Measurements from ENCODE around the gene PLEKHA7. TPM values are rescaled to one million over a fixed set of nuclear protein-coding genes. Genes with fewer than 3 reads are reported as not detected.

PLEKHA7 gene
- total RNA-seq, 2 experiments from 2014 or later, result 0.47 to 0.50 TPM

- H3K4me3 Mint-ChIP-seq, result no peak overlapping the region
- H3K27me3 Mint-ChIP-seq (ENCODE audit: low read depth), result no peaks in the 10 kb centered on the region
- no peaks in the 10 kb centered on the region for H3K9me3 Mint-ChIP-seq (ENCODE audit: insufficient read depth)
- no peaks in the 10 kb centered on the region for H3K36me3 Mint-ChIP-seq (ENCODE audit: low read depth)
- ATAC-seq (no peak), DNase-seq (no peak)
- ChIA-PET POLR2A (no interaction called here), CTCF (interaction anchor here (1.7 kb wide), 1 partner anchor 11 kb away, joined by 5 read pairs; no protein-coding TSS in a partner anchor)
- peaks cover 6% of the 10 kb centered on the region for H3K4me1 Mint-ChIP-seq (ENCODE audit: low read depth)
- H3K27ac Mint-ChIP-seq, result no peak overlapping the region
These were observed 223.6 kb downstream of the PLEKHA7 start for GRCh38 chr11:16790486-16791190.

GRCh38 chr11:16789560-16790485, 224.4 kb downstream of the PLEKHA7 start:
- no peak for ATAC-seq
- ChIA-PET CTCF (interaction anchor here (0.7 to 2.9 kb wide), 5 partner anchors 8 to 129 kb away, joined by 3 to 10 read pairs (median 5); no protein-coding TSS in a partner anchor), POLR2A (no interaction called here)
- no peaks in the 10 kb centered on the region for H3K27me3 Mint-ChIP-seq (ENCODE audit: low read depth)
- DNase-seq, result no peak
- no peaks in the 10 kb centered on the region for H3K9me3 Mint-ChIP-seq (ENCODE audit: insufficient read depth)
- H3K4me3 Mint-ChIP-seq, result no peak overlapping the region
- H3K4me1 Mint-ChIP-seq (ENCODE audit: low read depth), result peaks cover under 1% of the 10 kb centered on the region
- H3K36me3 Mint-ChIP-seq (ENCODE audit: low read depth), result no peaks in the 10 kb centered on the region
- H3K27ac Mint-ChIP-seq, result no peak overlapping the region

DNA sequence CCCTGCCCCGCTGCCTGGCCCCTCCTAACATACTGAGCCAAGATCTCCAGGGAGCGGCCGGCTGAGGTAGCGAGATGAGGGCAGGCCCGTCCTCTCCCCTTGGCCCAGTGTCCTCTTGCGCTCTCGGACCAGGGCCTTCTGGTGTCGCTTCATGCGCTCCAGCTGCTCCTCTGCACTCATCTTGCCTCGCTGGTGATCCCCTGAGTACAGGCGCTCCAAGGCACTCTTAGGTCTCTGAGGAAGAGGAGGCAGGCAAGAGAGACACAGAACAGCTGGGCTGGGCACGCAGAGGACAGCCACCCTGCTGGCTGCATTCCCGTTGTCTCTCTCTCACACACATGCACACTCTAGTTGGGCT, 225.2 kb downstream of the PLEKHA7 start:
- H3K36me3 Mint-ChIP-seq (ENCODE audit: low read depth), result no peaks in the 10 kb centered on the region
- H3K9me3 Mint-ChIP-seq (ENCODE audit: insufficient read depth), result no peaks in the 10 kb centered on the region
- H3K4me1 Mint-ChIP-seq (ENCODE audit: low read depth), result no peaks in the 10 kb centered on the region
- H3K27ac Mint-ChIP-seq, result no peak overlapping the region
- H3K4me3 Mint-ChIP-seq, result no peak overlapping the region
- no peaks in the 10 kb centered on the region for H3K27me3 Mint-ChIP-seq (ENCODE audit: low read depth)
- DNase-seq (no peak), ATAC-seq (no peak)
- CTCF ChIA-PET, result interaction anchor here (0.7 to 2.9 kb wide), 7 partner anchors 9 to 148 kb away, joined by 3 to 10 read pairs (median 5); no protein-coding TSS in a partner anchor
- POLR2A ChIA-PET, result no interaction called here

- H3K4me1 Mint-ChIP-seq (ENCODE audit: low read depth), result no peaks in the 10 kb centered on the region
- H3K27ac Mint-ChIP-seq, result no peak overlapping the region
- peak; percentile 61 for DNase-seq
- no peaks in the 10 kb centered on the region for H3K27me3 Mint-ChIP-seq (ENCODE audit: low read depth)
- H3K4me3 Mint-ChIP-seq, result no peak overlapping the region
- ATAC-seq, result peak; percentile 67
- no peaks in the 10 kb centered on the region for H3K36me3 Mint-ChIP-seq (ENCODE audit: low read depth)
- H3K9me3 Mint-ChIP-seq (ENCODE audit: insufficient read depth), result no peaks in the 10 kb centered on the region
- ChIA-PET CTCF (interaction anchor here (0.6 to 4.5 kb wide), 13 partner anchors 8 to 275 kb away, joined by 3 to 28 read pairs (median 4); no protein-coding TSS in a partner anchor), POLR2A (no interaction called here)
These were observed 225.8 kb downstream of the PLEKHA7 start for GRCh38 chr11:16788141-16789062.

GRCh38 chr11:16787035-16787742, 227.0 kb downstream of the PLEKHA7 start:
- no peaks in the 10 kb centered on the region for H3K9me3 Mint-ChIP-seq (ENCODE audit: insufficient read depth)
- POLR2A ChIA-PET, result no interaction called here
- ATAC-seq, result no peak
- no peaks in the 10 kb centered on the region for H3K4me1 Mint-ChIP-seq (ENCODE audit: low read depth)
- CTCF ChIA-PET, result interaction anchor here (0.9 to 4.5 kb wide), 10 partner anchors 11 to 276 kb away, joined by 3 to 28 read pairs (median 6); no protein-coding TSS in a partner anchor
- H3K27me3 Mint-ChIP-seq (ENCODE audit: low read depth), result no peaks in the 10 kb centered on the region
- H3K27ac Mint-ChIP-seq, result no peak overlapping the region
- DNase-seq, result no peak
- H3K4me3 Mint-ChIP-seq, result no peak overlapping the region
- H3K36me3 Mint-ChIP-seq (ENCODE audit: low read depth), result no peaks in the 10 kb centered on the region

GRCh38 chr11:16786131-16786530, 228.1 kb downstream of the PLEKHA7 start:
- DNase-seq (no peak), ATAC-seq (no peak)
- CTCF ChIA-PET, result interaction anchor here (0.6 to 4.5 kb wide), 22 partner anchors 9 to 292 kb away, joined by 3 to 28 read pairs (median 4); no protein-coding TSS in a partner anchor
- POLR2A ChIA-PET, result no interaction called here
- H3K4me3 Mint-ChIP-seq, result no peak overlapping the region
- H3K27me3 Mint-ChIP-seq (ENCODE audit: low read depth), result no peaks in the 10 kb centered on the region
- H3K27ac Mint-ChIP-seq, result no peak overlapping the region
- H3K36me3 Mint-ChIP-seq (ENCODE audit: low read depth), result no peaks in the 10 kb centered on the region
- no peaks in the 10 kb centered on the region for H3K9me3 Mint-ChIP-seq (ENCODE audit: insufficient read depth)
- no peaks in the 10 kb centered on the region for H3K4me1 Mint-ChIP-seq (ENCODE audit: low read depth)

DNA sequence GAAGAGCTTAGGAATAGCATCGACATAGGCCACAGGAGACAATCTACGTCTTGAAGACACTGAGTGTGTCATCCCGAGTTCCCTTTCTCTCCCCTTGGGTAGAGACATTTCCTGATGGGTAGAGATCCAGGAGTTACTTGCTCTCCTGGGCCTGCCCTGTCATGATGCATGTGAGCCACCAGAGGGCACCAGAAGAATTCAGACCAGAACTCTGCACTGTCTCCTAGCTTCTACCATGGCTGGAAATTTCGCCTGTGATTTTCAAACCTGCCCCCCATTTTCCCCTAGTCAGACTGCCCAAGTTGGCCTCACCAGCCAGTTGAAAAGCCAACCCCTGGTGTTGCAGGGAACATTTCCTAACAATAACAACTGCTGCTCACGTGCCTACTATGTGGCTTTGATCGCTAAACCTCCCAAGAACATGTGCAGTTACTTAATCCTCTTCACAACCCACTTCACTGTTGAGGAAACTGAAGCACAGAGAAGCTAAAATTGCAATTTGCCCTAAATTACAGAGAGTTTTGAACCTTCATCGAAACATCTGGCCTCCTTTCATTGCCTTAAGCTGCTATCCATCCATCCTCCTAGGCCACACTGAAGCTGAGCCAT, 228.6 kb downstream of the PLEKHA7 start:
- no peaks in the 10 kb centered on the region for H3K27me3 Mint-ChIP-seq (ENCODE audit: low read depth)
- ATAC-seq (peak; percentile 83), DNase-seq (peak; percentile 64)
- POLR2A ChIA-PET, result no interaction called here
- no peak overlapping the region for H3K4me3 Mint-ChIP-seq
- no peaks in the 10 kb centered on the region for H3K9me3 Mint-ChIP-seq (ENCODE audit: insufficient read depth)
- no peak overlapping the region for H3K27ac Mint-ChIP-seq
- no peaks in the 10 kb centered on the region for H3K4me1 Mint-ChIP-seq (ENCODE audit: low read depth)
- no peaks in the 10 kb centered on the region for H3K36me3 Mint-ChIP-seq (ENCODE audit: low read depth)
- CTCF ChIA-PET, result interaction anchor here (0.6 to 4.5 kb wide), 22 partner anchors 9 to 351 kb away, joined by 3 to 28 read pairs (median 4); no protein-coding TSS in a partner anchor

DNA sequence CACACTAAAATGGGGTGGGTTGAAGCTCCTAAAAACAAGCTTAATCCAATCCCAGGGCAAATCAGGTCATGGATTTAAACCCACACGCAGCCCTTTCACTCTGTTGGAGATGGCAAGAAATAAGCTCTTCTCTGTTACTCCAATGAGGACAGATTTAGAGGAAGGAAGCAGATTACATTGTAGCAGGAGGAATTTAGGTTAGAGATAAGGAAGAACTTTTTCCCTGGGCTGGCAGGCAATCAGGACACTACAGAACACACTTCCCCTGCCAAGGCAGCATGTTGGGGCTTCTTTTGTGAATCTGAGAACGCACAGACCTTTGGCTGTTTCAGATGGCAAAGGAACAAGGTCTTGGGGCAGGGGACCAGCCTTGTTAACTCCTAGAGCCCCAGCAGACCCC, 229.5 kb downstream of the PLEKHA7 start:
- Mint-ChIP-seq H3K4me3 (no peak overlapping the region), H3K27me3 (ENCODE audit: low read depth) (no peaks in the 10 kb centered on the region), H3K27ac (no peak overlapping the region), H3K36me3 (ENCODE audit: low read depth) (no peaks in the 10 kb centered on the region), H3K4me1 (ENCODE audit: low read depth) (no peaks in the 10 kb centered on the region), H3K9me3 (ENCODE audit: insufficient read depth) (no peaks in the 10 kb centered on the region)
- ATAC-seq, result no peak
- DNase-seq, result no peak
- ChIA-PET POLR2A (no interaction called here), CTCF (interaction anchor here (1.2 to 4.5 kb wide), 13 partner anchors 10 to 291 kb away, joined by 3 to 28 read pairs (median 4); no protein-coding TSS in a partner anchor)

GRCh38 chr11:16784097-16784496, 230.1 kb downstream of the PLEKHA7 start:
- Mint-ChIP-seq H3K4me1 (ENCODE audit: low read depth) (no peaks in the 10 kb centered on the region), H3K36me3 (ENCODE audit: low read depth) (no peaks in the 10 kb centered on the region), H3K27ac (no peak overlapping the region), H3K9me3 (ENCODE audit: insufficient read depth) (no peaks in the 10 kb centered on the region), H3K4me3 (no peak overlapping the region), H3K27me3 (ENCODE audit: low read depth) (no peaks in the 10 kb centered on the region)
- ATAC-seq (no peak), DNase-seq (no peak)
- ChIA-PET CTCF (interaction anchor here (2.0 to 4.5 kb wide), 3 partner anchors 17 to 279 kb away, joined by 6 to 28 read pairs (median 8); no protein-coding TSS in a partner anchor), POLR2A (no interaction called here)

GRCh38 chr11:16783321-16783801, 230.9 kb downstream of the PLEKHA7 start:
- DNase-seq, result no peak
- ChIA-PET POLR2A (no interaction called here), CTCF (interaction anchor here (2.0 kb wide), 1 partner anchor 37 kb away, joined by 6 read pairs; no protein-coding TSS in a partner anchor)
- no peak overlapping the region for H3K4me3 Mint-ChIP-seq
- no peaks in the 10 kb centered on the region for H3K4me1 Mint-ChIP-seq (ENCODE audit: low read depth)
- no peak overlapping the region for H3K27ac Mint-ChIP-seq
- no peaks in the 10 kb centered on the region for H3K36me3 Mint-ChIP-seq (ENCODE audit: low read depth)
- no peaks in the 10 kb centered on the region for H3K9me3 Mint-ChIP-seq (ENCODE audit: insufficient read depth)
- no peaks in the 10 kb centered on the region for H3K27me3 Mint-ChIP-seq (ENCODE audit: low read depth)
- no peak for ATAC-seq
